HG03378 (cell line): ENCODE data around the gene TMEM134.
"Not testable (repeated sequence)": the region's sequence is repeated elsewhere in the genome, so short reads cannot be mapped to it uniquely, and the experiment has no call there.

Experiments used
- ATAC-seq: cut with Tn5 transposase; IDR thresholded peaks from one replicate; pipeline ENCODE4 v1.9.1; 2021; ENCODE audit warnings: mild to moderate bottlenecking, moderate library complexity; ENCODE audit not compliant: unreplicated experiment

Gene TMEM134

DNA sequence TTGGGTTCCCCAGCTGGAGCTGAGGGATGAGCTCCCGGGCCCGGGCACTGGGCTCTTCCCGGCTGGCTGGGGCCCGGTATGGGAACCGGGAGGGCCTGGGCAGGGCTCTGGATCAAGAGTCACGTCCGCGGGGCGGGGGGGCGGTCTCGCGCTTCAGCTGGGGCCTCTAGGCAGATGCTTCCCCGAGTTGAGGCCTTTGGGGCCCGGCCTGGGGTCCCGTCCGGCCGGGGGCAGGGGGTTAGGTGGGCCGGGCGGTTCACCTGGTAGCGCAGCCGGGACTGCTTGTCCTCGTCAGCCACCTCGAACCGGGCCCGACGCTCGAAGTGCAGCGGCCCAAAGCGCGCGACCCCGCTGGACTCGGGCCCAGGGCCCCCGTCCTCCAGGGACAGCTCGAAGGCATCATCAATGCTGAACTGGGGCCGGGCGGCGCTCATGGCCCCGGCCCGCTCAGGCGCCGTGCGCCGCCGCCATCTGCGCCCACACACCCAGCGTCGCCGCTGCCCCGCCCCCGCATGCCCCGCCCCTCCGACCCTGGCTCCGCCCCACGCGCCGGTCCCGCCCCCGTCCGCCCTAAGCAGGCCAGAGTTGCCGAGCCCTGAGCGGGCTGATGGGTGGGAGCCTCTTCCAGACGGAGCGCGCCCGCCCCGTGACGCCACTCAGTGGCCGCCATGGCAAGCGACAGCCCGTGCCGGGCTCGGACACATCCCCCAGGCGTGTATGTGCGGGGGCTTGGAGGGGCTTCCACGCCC lies at the start of gene TMEM134:
Gene TMEM134, minus strand, starts transcription at position 493 of the 749 bp plus-strand sequence. Its CDS starts 59 bp downstream, at position 434.
- ATAC-seq: peak; percentile 49

- ATAC-seq: no peak
Observed at GRCh38 chr11:67517784-67518552, 48.9 kb upstream of the TMEM134 start.

DNA sequence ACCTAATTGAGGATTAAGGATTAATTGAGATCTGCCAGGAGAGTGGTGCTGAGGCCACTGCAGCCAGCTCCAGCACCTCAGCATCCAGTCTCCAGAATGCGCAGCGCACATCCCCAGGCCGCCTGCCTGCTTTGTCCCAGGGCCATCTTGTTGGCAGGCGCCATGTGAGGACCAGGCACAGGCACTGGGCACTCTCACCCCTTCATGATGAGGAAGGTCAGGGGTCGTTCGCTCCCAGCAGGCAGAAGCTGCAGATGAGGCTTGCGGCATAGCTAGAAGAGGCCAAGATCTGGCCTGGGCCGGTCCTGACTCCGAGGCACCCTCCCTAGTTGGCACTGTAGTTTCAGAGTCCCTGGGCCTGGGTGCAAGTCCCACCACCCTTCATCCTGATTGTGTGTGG lies 47.8 kb upstream of the TMEM134 start:
- no peak for ATAC-seq

- ATAC-seq: no peak
Observed at GRCh38 chr11:67514116-67514515, 45.1 kb upstream of the TMEM134 start.

DNA sequence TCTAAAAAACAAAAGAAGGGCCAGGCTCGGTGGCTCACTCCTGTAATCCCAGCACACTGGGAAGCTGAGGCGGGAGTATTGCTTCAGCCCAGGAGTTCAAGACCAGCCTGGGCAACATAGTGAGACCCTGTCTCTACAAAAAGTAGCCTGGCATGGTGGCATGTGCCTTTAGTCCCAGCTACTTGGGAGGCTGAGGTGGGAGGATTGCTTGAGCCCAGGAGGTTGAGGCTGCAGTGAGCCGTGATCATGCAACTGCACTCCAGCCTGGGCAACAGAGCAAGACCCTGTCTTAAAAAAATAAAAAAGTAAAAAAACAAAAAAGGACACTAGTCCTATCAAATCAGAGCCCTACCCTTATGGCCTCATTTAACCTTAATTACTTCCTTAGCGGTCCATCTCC lies 42.5 kb upstream of the TMEM134 start:
- ATAC-seq: not testable (repeated sequence)

DNA sequence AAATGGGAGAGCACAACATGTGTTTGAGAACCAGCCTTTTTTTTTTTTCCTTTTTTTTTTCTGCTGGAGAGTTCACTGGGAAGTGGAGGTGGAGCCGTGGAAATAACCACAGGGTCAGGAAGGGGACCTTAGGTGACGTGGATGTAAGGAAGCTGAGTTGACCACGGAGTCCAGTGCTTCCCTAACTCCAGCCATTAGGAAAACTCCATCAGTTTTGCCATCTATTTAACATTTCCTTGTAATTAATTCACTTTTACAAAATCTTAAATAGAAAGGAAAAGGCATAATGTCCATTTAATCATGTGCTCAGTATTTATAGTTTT lies 40.9 kb upstream of the TMEM134 start:
- ATAC-seq: no peak

GRCh38 chr11:67508486-67509121 lies 39.6 kb upstream of the TMEM134 start:
- ATAC-seq: peak; percentile 34

DNA sequence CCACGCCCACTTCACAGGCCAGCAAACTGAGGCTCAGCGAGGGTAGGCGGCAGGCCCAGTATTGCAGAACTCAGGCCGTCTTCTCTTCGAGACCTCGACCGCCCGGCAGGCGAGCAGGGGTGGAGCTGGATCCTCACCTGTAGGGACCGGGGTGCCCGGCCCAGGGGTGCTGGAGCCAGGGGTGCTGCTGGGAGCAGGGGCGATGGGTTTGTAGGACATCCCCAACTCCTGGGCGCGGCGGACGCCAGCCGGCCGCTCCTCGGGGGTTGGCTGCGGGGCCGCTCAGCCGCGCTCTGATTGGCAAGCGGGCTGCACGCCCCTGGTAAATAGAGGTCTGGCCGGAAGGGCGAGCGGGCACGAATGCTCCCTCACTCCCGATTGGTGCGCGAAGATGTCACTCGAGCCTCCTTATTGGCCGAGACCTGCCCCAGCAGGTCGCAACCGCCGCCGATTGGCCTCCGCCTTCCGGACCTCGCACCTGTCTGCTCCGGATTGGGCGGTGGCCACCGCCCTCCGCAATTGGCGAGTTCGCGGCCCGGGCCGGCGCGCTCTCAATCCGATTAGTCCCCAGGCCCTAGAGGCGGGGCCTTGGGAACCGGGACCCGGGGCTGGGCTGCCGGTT lies 38.9 kb upstream of the TMEM134 start, which contains the start of gene CDK2AP2:
Gene CDK2AP2, minus strand, starts transcription at position 299 of the 622 bp plus-strand sequence. Its CDS starts 80 bp downstream, at position 219.
- ATAC-seq: peak; percentile 66

- ATAC-seq: no peak
Observed at GRCh38 chr11:67507242-67507863, 38.3 kb upstream of the TMEM134 start.

DNA sequence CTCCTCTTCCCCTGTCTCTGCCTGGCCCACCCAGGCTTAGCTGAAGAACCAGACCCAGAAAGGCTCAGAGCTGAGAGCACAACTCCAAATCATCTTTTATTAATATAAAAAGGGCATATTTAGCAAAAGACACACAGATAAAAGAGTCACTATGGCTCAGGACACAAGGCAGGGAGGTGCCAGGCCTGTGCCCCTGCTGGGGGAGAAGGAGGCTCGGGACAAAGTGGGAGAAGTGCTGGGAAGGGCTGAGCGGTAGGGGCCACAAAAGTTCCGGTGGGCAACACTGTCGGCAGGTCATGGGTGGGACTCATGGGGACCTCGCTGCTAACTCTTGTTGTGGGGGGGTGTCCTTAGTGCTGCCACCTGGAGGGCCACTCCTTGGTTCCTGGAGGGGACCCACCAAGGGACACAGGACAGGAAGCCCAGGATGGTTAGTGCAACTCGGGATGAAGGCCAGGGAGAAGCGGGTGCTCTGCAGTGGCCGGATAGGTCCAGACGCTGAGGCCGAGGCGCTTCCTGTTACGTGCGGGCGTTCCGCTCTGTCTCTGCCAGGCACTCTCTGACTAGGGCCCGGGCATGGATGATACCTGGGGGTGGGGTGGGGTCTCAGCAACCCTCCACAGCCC lies 37.5 kb upstream of the TMEM134 start:
- ATAC-seq: no peak

DNA sequence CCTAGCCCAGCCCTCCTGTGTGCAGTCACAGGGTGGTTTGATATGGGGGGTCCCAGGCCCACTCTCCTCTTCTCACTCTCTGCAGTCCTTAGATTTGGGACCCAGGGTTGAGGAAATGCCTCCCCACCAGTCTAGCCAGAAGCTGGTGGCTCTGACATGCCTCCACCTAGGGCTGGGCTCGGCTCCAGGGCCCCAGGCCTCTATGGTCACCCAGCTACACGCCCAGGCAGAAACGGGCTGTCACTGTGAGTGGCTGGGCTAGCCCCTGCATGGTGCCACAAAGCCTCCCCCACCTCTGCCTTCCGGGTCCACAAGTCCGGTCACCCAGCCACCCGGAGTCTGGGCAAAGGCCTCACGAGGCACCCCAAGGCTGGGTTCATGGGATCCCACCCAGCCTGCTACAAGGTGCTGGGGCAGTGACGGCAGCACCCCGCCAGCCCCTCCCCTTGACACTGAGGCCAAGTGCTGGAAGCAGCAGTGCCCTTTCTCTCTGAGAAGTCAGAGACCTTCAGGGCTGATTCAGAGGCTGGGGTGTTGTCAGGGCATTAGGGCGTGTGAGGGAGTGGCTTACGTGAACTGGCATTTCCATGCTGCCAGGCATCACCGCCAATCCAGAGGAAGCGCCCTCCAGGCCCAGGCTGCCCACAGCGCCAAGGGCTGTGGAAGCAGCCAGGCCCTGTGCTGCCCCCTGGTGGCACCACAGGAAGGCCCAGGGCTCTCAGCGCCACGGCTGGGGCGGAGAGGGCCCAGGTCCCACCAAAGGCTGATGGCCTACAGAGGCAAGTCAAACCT lies 36.8 kb upstream of the TMEM134 start:
- no peak for ATAC-seq

GRCh38 chr11:67504950-67505581 lies 36.0 kb upstream of the TMEM134 start, which contains the start of gene PITPNM1:
TSS of gene PITPNM1 (minus strand) at chr11:67505363. CDS start at chr11:67504180, 1,183 bp downstream.
- ATAC-seq: no peak

GRCh38 chr11:67504005-67504949 lies 35.2 kb upstream of the TMEM134 start:
- ATAC-seq: no peak

- no peak for ATAC-seq
Observed at GRCh38 chr11:67503119-67504004, 34.3 kb upstream of the TMEM134 start.

GRCh38 chr11:67502328-67502979 lies 33.4 kb upstream of the TMEM134 start:
- no peak for ATAC-seq

DNA sequence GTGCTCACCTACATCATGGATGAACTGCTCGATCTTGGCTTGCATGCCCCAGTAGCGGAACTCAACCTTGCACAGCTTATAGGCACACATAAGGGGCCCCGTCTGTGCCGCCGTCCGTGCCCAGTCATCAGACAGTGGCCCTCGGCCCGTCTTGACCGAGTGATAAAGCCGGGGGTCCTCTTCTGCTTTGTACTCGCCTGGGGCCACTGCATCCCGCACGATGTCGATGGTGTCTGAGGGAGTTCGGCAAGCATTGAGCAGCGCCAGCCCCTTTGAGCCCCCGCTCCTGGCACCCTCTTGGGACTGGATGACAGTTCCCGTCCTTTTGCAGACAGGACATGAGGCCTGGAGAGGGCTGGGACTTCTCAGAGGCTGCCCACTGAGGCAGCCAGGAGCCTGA lies 32.8 kb upstream of the TMEM134 start:
- no peak for ATAC-seq
